Measurements from ENCODE around the gene GOLGA6L2. TPM values are rescaled to one million over a fixed set of nuclear protein-coding genes. Genes with fewer than 3 reads are reported as not detected.

GOLGA6L2 gene
- polyA plus RNA-seq, 1 of the 3 experiments (the other 2 are of a cell fraction), result not detected

DNA sequence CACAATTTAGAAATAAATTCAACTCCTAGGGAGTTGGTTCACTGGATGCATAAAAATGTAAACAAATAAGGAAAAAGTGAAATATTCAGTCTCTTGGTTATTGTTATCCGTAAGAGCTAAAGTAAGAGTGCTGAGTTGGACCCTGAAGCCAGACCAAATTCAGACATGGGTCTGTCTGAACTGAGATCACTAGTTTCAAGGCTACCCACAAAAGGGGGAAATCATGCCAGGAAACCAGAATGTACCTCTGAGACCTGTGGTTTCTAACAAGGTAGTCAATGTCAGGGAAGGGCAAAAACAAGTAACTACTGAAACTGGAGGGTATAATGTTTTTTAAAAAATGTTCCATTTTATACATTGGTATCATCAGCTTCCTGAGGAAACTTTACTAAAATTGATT is 35.2 kb upstream of the GOLGA6L2 start:
- Histone ChIP-seq H4K20me1 (ENCODE audit: insufficient read depth) (no peaks in the 10 kb centered on the region), H3K9me3 (no peaks in the 10 kb centered on the region), H3K79me2 (ENCODE audit: insufficient read depth) (no peaks in the 10 kb centered on the region), H3K9me2 (no peaks in the 10 kb centered on the region), H2AFZ (ENCODE audit: low read depth) (no peak overlapping the region), H3K4me2 (no peak overlapping the region), H3K4me3 (ENCODE audit: low read depth in 2 of 2, low read length in 1 of 2) (no peak overlapping the region), H3K36me3 (replicated peaks in 1 of 2; ENCODE audit: control insufficient read depth in 1 of 2, insufficient read depth in 2 of 2, low read length in 1 of 2) (no peaks in the 10 kb centered on the region), H3K9ac (no peak overlapping the region), H3K27me3 (ENCODE audit: insufficient read depth) (peaks cover 8% of the 10 kb centered on the region; the same call in 1 of the 2 replicates), H3K4me1 (ENCODE audit: control insufficient read depth in 1 of 2, insufficient read depth in 2 of 2, low read depth in 1 of 2, low read length in 1 of 2) (no peaks in the 10 kb centered on the region), H3F3A (replicated peaks; ENCODE audit: insufficient read depth) (no peaks in the 10 kb centered on the region), H3K27ac (ENCODE audit: low read depth in 2 of 2, low read length in 1 of 2) (no peak overlapping the region)
- TF ChIP-seq GATA2 (CRISPR knock-in tag; IDR thresholded peaks at IDR 0.05) (no peak), YY1 (IDR thresholded peaks at IDR 0.05; ENCODE audit: low read depth) (no peak), TCF12 (IDR thresholded peaks at IDR 0.05) (no peak), NFIC (IDR thresholded peaks at IDR 0.05; ENCODE audit: borderline replicate concordance) (no peak), RXRA (IDR thresholded peaks at IDR 0.05; ENCODE audit: borderline replicate concordance, low read depth) (no peak)
- TF ChIP-seq, protein P1, sequence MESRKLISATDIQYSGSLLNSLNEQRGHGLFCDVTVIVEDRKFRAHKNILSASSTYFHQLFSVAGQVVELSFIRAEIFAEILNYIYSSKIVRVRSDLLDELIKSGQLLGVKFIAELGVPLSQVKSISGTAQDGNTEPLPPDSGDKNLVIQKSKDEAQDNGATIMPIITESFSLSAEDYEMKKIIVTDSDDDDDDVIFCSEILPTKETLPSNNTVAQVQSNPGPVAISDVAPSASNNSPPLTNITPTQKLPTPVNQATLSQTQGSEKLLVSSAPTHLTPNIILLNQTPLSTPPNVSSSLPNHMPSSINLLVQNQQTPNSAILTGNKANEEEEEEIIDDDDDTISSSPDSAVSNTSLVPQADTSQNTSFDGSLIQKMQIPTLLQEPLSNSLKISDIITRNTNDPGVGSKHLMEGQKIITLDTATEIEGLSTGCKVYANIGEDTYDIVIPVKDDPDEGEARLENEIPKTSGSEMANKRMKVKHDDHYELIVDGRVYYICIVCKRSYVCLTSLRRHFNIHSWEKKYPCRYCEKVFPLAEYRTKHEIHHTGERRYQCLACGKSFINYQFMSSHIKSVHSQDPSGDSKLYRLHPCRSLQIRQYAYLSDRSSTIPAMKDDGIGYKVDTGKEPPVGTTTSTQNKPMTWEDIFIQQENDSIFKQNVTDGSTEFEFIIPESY (IDR thresholded peaks at IDR 0.05; ENCODE audit: borderline replicate concordance, low read depth), result no peak
- no peak for DNase-seq
- ChIA-PET CTCF (interaction anchor here (5.1 kb wide), 1 partner anchor 15 kb away, joined by 21 read pairs; no protein-coding TSS in a partner anchor), POLR2A (no interaction called here)
- 6% methylated on average over 1 of the region's 1 CpG for WGBS (ENCODE audit: low lambda C conversion rate)

DNA sequence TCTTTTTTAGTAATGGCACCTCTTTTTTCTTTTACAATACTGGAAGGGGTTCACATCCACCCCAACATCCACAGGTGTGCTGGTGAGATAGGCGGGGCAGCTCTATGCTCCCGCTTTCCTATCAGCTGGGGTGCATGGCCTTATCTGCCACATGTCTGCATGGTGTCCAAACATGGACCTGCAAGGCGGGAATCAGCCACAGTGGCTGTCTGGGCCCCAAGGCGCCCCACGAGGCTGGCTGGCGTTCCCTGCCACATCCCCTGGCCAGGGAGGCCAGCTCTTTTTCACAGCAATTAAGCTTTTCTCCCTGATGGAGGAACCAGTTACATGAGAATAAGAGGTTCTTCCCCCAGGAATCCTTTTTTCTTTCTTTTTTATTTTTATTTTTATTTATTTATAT is 30.9 kb upstream of the GOLGA6L2 start:
- Histone ChIP-seq H3K36me3 (replicated peaks in 1 of 2; ENCODE audit: control insufficient read depth in 1 of 2, insufficient read depth in 2 of 2, low read length in 1 of 2) (no peaks in the 10 kb centered on the region), H3K4me2 (no peak overlapping the region), H3K27ac (ENCODE audit: low read depth in 2 of 2, low read length in 1 of 2) (no peak overlapping the region), H3K9me3 (no peaks in the 10 kb centered on the region), H3K4me1 (ENCODE audit: control insufficient read depth in 1 of 2, insufficient read depth in 2 of 2, low read depth in 1 of 2, low read length in 1 of 2) (no peaks in the 10 kb centered on the region), H3K27me3 (ENCODE audit: insufficient read depth) (peaks cover 10% of the 10 kb centered on the region; the same call in 1 of the 2 replicates), H3K9ac (no peak overlapping the region), H3F3A (replicated peaks; ENCODE audit: insufficient read depth) (no peaks in the 10 kb centered on the region), H2AFZ (ENCODE audit: low read depth) (no peak overlapping the region), H3K9me2 (no peaks in the 10 kb centered on the region), H3K79me2 (ENCODE audit: insufficient read depth) (no peaks in the 10 kb centered on the region), H4K20me1 (ENCODE audit: insufficient read depth) (no peaks in the 10 kb centered on the region), H3K4me3 (ENCODE audit: low read depth in 2 of 2, low read length in 1 of 2) (no peak overlapping the region)
- DNase-seq, result no peak
- ChIA-PET CTCF (interaction anchor here (1.8 to 2.5 kb wide), 2 partner anchors 11 to 20 kb away, joined by 5 to 7 read pairs; no protein-coding TSS in a partner anchor), POLR2A (no interaction called here)
- TF ChIP-seq MEF2A (IDR thresholded peaks at IDR 0.05; ENCODE audit: borderline replicate concordance, low read depth), result no peak
- no peak for TF ChIP-seq FOSL2 (IDR thresholded peaks at IDR 0.05; ENCODE audit: borderline replicate concordance, low read depth)
- no peak for TF ChIP-seq RAD21 (IDR thresholded peaks at IDR 0.05; ENCODE audit: low read length)
- no peak for TF ChIP-seq FOXJ3 (CRISPR knock-in tag; IDR thresholded peaks at IDR 0.05)
- TF ChIP-seq USF1 (IDR thresholded peaks at IDR 0.05; ENCODE audit: borderline replicate concordance, low read depth), result no peak
- TF ChIP-seq RXRA (IDR thresholded peaks at IDR 0.05; ENCODE audit: borderline replicate concordance, low read depth), result no peak
- no peak for TF ChIP-seq NFIC (IDR thresholded peaks at IDR 0.05; ENCODE audit: borderline replicate concordance)
- no peak for TF ChIP-seq CHD2 (IDR thresholded peaks at IDR 0.05; ENCODE audit: low read length, partially characterized antibody)
- TF ChIP-seq, protein P2, sequence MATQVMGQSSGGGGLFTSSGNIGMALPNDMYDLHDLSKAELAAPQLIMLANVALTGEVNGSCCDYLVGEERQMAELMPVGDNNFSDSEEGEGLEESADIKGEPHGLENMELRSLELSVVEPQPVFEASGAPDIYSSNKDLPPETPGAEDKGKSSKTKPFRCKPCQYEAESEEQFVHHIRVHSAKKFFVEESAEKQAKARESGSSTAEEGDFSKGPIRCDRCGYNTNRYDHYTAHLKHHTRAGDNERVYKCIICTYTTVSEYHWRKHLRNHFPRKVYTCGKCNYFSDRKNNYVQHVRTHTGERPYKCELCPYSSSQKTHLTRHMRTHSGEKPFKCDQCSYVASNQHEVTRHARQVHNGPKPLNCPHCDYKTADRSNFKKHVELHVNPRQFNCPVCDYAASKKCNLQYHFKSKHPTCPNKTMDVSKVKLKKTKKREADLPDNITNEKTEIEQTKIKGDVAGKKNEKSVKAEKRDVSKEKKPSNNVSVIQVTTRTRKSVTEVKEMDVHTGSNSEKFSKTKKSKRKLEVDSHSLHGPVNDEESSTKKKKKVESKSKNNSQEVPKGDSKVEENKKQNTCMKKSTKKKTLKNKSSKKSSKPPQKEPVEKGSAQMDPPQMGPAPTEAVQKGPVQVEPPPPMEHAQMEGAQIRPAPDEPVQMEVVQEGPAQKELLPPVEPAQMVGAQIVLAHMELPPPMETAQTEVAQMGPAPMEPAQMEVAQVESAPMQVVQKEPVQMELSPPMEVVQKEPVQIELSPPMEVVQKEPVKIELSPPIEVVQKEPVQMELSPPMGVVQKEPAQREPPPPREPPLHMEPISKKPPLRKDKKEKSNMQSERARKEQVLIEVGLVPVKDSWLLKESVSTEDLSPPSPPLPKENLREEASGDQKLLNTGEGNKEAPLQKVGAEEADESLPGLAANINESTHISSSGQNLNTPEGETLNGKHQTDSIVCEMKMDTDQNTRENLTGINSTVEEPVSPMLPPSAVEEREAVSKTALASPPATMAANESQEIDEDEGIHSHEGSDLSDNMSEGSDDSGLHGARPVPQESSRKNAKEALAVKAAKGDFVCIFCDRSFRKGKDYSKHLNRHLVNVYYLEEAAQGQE (IDR thresholded peaks at IDR 0.05; ENCODE audit: low read depth, low read length), result no peak
- TF ChIP-seq NRF1 (IDR thresholded peaks at IDR 0.05; ENCODE audit: low read depth, low read length), result no peak
- no peak for TF ChIP-seq JUND (IDR thresholded peaks at IDR 0.05)
- no peak for TF ChIP-seq TEAD4 (IDR thresholded peaks at IDR 0.05; ENCODE audit: borderline replicate concordance, insufficient read depth)
- TF ChIP-seq RCOR1 (IDR thresholded peaks at IDR 0.05; ENCODE audit: low read length), result no peak
- TF ChIP-seq RFX5 (IDR thresholded peaks at IDR 0.05; ENCODE audit: low read length), result no peak
- WGBS (ENCODE audit: low lambda C conversion rate), result 22% methylated on average over 6 of the region's 6 CpGs
